ENCODE measurements around the gene SPTB. TPM values are rescaled to one million over a fixed set of nuclear protein-coding genes. Genes with fewer than 3 reads are reported as not detected.

SPTB gene
- total RNA-seq, 1 experiment from 2014 or later, result not detected

DNA sequence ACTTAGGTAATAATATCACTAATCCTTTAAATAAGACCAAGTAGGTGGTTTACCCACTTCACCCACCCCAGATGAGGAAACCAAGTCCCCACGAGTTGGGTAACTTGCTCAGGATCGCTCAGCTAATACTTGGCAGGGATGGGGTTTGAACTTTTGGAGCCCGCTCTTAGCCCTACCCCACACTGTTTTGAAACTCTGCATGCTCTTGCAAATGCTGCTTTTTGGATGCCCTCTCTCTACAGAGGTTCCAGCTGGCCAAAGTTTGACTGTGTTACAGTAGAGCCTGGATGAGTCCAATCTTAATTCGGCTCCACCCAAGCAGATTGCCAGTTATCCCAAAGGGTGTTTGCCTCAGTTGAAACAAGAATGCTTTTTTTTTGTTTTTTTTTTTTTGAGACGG lies 168.7 kb downstream of the SPTB start:
- DNase-seq (ENCODE audit: low read depth), result no peak

DNA sequence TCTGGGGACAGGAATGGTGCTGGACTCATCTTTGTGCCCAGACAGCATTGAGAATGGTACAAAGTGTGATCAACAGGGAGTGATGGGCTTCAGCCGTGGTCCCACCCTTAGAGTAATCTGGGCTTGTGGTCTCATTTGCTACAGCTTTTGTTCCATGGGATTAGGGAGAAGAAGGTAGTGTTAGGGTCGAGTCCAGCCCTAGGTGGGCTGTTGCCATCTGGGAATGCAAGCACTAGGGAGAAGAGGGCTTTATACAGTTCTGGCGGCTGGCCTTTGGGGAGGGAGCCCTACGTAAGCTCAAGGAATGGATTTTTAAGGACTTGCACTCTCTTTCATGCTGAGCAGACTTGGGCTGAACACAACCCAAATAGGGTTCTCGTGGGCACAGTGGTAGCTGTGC lies 170.6 kb downstream of the SPTB start:
- DNase-seq (ENCODE audit: low read depth), result no peak

DNA sequence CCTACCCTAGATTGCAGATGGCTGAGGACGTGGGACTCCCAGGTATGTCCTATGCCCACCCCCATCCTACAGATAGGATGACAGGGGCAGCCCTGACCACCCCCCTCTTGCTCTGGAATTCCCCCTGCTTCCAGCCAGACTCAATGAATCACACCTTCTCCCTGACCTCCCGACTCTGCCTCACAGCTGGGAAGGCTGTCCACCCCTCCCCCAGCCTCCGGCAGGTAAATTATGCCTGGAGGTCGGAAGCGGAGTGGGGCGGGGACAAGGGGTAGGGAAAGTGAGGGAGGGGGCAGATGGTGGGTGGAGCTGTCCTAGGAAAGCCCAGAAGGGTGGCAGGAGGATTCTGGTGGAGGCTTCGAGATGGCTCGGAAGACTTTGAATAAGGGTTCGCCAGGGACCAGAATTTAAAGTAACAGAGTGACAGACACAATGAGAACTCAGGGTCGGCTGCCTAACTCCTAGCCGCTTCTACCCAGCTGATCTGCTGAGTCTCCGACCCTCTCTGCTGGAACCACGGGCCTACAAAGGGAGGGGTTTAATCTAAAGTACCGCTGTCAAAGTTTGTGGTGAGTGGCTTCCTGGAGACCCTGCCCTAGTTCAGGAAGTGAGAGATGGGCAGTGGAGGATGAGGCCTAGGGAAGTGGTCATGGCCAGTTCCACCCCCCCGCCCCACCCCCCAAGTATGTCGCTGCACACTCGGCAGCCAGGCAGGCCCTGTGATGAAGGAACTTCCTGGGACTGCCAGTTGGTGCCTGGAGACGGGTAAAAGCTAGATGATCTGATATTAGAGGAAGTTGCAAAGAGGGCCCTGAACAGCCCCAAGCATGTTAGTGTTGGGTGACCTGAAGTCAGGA lies 171.3 kb downstream of the SPTB start:
- DNase-seq (ENCODE audit: low read depth), result no peak

DNA sequence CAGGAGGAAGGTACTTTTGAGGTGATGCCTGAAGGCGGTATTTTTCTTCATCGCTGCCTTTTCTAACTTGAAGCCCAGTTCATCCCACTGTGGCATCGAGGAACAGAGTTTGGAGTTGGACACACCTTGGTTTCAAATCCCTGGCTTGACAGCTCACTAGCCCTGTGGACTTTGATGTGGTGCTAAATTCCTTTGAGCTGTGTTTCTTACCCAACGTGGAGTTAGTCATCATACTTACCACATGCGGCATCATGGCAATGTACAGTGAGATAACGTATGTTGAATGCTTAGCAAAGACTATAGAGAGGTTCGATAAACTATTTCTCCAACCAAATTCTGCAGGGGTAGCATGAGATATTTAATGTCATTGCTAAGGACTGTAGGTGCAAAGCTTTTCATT lies 172.0 kb downstream of the SPTB start:
- peak; percentile 38 for DNase-seq (ENCODE audit: low read depth)

DNA sequence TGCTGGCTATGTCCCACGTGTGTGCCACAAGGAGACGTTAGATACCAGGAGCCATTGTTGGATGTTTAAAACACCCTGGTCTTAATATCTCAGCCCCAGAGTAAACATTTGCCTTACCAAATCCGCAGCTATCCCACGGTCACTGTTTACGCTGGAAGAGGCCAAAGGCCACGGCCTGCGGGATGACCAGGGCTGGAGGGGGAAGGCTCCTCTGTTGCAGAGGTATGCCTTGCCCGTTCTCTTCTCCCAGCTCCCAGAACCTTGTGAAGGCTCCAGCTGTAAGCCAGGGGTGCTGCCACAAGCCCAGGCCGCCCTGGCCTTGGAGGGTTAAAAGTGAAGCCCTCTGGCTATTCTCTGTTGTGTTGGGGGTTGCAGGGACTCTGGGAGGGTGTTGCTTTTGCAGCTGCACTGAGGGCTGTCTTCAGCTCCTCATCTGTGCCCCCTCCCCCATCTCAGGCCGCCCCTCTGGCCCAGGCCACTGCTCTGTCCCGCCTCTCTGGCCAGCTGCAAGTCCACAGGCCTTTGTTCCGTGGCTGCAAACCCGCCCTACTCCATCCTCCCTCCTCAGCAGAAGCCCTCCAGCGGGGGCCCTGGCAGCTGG lies 173.0 kb downstream of the SPTB start:
- no peak for DNase-seq (ENCODE audit: low read depth)

DNA sequence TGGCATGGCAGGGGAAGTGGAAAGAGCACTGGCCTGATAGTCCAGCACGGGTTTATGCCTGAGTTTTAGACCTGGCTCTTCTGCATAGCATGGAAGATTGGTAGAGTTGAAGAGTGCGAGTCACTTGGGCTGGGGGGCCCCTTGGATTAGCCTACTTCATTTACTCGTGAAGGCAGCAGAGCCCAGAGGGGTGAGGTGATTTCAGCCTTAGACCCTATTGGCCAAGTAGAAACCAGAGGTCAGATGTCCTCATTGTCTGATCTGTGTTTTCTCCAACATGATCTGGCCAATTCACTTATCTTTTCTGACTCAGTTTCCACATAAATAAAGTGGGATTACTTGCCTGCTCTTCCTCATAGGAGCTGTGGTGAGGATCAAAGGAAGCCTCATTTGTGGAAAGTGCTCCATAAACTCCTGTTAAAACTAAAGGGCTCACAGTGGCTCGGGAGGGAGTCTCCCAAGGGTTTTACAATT lies 173.6 kb downstream of the SPTB start:
- DNase-seq (ENCODE audit: low read depth), result no peak

DNA sequence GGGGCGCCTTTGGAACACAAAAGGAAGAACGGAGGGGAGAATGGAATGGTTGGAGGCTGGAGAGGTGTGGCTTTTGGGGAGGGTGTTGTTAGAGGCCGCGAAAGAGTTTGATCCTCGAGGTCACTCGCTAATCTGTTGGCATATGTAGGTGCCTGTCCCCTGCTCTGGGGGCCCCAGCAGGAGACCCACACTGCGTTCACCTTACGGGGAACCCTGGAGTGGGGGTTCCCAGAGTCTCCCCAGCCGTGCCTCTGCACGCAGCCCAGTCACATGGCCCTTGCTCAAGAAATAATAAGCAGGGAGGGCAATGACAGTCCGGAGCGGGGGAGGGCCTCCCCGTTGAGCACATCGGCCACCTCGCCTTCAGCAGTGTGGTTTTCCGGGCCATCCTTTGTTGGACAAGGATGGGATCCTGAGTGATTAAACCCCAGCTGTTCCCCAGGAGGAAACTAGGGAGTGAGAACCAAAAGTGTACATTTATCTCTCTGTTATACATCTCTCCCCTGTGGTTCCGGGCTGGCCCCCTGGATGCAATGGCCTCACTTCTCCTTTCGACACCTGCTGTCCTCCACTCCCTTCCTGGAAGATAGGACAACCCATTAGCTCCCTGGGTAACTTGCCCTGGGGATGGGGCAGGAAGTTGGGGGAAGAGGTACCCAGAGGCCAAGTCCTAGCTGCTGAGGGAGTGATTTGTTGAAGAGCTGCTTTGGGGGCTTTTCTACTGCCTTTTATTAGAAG lies 174.2 kb downstream of the SPTB start:
- no peak for DNase-seq (ENCODE audit: low read depth)

DNA sequence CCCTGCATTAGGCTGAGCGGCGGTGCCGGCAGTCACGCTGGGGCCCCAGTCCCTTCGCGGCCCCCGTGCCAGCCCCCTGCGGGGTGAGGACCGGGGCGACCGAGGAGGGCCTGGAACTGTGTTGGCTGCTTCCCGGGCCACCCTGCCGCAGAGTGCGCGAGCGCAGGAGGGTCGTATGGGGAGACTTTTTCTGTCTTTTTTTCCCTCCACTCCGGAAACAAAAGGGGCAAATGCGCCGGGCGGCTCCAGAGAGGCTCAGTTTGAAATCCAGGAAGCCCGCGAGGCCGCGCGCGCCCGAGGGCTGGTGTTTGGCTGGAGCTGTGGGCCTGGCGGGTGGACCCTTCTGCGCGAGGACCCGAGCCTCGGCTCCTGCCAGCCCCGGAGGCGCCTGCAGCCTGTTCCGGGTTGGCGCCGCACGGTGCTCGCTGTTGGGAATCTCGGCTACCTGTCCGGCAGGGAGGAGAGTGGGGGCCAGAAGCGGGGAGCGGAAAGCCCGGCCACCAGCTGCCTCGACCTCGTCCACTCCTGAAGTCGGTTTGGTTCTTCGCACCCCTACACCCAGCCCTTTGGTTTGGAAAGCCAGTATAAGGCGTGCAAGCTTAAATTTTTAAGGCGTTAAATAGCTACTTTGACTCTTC lies 174.8 kb downstream of the SPTB start:
- DNase-seq (ENCODE audit: low read depth), result peak; percentile 8

DNA sequence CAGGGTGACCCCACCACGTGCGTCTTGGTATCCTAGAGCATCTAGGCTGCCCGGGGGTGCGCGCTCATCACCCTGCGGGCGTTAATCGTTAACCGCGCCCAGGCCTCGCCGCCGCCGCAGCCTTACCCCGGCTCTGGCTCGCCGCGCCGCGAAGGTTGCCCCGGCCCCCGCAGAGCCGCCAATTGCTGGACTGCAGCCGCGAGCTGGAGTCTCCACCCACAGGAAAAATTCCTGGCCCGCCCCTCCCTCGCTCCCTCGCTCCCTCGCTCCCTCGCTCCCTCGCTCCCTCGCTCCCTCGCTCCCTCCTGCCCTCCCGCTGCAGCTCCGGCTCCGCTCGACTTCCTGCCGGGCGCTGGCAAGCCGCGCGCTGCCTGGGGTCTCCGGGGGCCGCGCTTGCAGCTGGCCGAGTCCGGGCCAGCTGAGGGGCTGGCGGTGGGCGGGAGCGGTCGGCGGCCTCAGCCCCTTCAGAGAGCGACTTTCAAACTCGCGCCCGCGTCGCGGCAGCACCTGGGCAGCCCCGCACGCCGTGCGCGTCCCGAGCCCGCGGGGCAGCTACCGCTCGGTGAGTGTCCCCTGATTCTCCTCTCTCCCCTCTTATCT lies 175.5 kb downstream of the SPTB start, which contains the start of gene PLEKHG3:
PLEKHG3 (plus strand) TSS at position 282 of the 600 bp plus-strand sequence. CDS start 23,208 bp downstream, outside the sequence.
- DNase-seq (ENCODE audit: low read depth), result peak; percentile 49

DNA sequence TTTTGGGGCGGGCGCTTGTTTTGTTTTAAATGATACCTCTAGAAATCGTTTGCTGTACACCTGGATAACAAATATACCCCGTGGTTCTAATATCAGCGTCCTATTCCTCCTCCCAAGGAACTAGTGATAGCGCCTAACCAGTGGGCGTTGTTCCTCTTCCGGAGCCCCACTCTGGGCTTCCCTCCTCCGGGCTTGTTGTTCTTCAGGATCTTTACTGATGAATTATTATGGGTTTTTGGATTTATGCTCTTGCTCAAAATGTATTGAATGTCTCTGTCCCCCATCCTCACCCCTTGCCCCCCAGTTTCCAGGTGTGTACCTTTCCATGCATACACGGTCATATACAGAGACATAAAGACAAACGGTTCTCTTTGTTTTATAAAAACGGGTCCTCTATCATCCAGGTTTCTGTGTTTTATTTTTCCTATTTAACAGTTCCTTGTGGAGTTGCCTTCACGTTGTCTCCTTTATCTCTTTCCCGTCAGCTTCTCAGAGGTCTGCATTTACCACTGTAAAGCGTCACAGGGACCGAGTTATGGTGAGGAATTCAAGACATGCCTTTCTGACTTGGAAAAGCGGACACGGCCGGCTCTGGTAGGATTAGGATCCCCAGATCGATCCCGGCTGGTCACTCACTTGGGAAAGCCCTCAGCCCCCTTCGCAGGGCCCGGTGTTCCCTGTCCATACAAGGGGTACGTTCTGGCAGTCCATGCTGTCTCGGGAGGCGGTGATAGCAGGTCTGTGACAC lies 176.1 kb downstream of the SPTB start:
- DNase-seq (ENCODE audit: low read depth), result no peak

DNA sequence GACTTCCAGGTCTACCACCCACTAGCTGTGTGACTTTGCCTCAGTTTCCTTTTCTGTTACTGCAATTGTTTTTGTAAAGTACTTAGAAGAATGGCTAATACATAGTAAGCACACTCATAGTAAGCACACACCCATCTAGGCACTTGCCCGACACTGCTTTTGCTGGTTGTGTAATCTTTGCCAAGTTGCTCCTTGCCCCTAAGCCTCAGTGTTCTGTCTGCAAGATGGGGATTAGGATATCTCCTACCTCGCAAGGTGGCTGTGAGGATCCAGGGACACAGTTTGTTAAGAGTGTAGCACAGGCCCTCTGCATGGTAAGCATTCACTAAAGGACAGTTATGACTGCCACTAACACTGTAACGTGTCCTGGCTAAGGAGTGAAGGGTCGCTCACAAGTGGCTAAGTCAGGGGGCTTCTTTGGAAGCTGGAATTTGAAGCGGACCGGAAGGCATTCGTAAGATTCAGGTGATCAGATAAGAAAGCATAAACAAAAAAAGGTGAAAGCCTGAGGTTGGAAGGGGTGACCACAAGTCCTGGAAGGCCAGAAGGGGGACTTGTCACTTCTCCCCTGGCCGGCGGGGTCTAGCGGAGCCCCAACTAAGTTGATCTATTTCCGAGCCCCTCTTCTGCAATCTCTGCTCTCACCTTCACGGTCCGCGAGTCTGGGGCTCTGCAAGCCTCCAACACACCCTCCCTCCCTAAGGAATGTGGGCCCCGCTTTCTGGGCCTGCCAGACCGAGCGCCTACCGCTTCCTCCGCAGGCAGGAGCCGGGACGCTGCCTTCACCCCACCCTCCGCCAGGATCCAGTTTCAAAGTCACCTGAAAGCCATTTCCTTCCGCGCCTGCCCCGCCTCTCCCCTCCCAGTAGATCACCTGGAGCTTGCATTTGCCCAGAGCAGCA lies 177.0 kb downstream of the SPTB start:
- no peak for DNase-seq (ENCODE audit: low read depth)

DNA sequence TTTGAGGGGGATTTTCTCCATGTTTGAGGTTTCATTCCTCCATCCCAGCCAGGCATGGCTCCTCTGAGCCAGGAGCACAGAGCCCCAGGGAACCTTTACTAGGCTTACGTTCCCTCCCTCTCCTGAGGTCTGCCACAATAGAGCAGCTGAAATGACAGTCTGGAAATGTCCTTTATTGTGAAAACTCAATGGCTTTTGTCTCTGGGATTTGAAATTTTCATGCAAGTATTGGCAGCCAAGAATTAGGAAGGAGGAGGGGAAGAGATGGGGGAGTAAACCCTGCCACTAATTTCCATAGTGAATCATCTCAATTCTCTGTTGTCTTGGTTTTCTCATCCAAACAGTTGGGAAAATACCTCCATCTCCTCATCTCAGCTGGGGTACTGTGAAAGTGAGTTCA lies 178.0 kb downstream of the SPTB start:
- DNase-seq (ENCODE audit: low read depth), result no peak

DNA sequence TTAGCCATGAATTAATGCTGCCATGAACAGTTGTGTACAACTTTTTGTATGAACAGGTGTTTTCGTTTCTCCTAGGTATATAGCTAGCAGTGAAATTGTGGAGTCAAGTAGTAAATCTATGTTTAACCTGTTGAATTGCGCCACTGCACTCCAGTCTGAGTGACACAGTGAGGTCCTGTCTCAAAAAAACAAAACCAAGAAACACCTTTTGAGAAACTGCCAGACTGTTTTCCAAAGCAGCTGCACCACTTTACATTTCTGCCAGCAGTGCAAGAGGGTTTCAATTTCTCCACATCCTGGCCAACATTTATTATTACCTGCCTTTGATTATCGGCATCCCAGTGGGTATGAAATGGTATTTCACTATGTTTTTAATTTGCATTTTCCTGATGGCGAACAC lies 178.8 kb downstream of the SPTB start:
- DNase-seq (ENCODE audit: low read depth), result no peak

DNA sequence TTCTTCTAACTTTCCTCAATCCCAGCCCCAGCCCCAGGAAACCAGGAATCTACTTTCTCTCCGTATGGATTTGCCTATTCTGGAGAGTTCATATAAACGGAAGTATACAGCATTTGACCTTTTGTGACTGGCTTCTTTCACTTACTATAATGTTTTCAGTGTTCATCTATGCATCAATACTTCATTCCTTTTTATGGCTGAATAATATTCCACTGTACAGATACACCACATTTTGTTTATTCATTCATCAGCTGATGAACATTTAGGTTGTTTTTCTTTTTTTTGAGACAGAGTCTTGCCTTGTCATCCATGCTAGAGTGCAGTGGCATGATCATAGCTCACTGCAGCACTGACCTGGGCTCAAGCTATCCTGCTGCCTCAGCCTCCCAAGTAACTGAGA lies 179.4 kb downstream of the SPTB start:
- no peak for DNase-seq (ENCODE audit: low read depth)

DNA sequence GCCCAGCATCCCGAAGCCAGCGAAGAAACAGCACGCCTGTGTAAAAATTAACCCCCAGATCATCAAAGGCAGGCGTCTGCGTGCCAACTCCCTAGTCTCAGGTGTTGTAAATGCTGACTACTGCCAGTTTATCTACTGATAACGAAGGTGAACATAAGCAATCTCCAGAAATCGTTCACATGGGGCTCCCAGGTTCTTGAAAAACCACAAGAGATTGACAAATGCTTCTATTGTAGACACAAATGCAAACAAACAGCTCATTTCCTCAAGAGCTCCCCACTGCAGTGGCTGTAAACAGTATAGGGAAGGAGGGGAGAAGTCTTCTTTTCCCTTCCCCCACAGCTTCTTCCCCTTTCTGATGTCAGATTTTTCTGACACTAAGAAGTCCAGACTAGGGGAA lies 180.8 kb downstream of the SPTB start:
- no peak for DNase-seq (ENCODE audit: low read depth)

DNA sequence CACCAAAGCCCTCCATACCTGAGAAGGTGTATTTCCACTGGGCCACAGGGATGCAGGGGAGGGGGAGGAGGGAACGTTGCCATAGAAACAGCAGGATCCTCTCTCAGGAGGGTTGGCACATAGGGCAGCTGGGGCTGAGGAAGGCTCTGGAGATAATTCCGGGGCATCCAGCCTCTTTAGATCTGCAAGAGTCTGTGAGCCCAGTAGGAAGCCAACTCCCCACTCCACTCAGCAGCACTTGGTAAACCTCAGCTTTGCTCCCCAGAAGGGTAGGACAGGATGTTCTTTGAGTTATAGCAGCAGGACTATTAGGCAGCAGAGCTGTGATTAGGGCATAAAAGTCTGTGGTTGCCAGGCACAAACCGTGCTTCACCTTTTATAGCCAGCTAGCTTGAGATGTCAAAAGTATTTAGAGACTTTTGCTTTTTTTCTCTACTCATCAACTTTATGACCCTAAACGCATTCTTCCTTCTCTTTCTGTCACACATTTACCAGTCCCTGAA lies 183.3 kb downstream of the SPTB start:
- no peak for DNase-seq (ENCODE audit: low read depth)

All from LHCN-M2 (cell line).